EL (cell line): ENCODE data around the gene POMZP3.
"Not testable (repeated sequence)": the region's sequence is repeated elsewhere in the genome, so short reads cannot be mapped to it uniquely, and the experiment has no call there.

Experiments
- DNase-seq: peaks from one replicate; pipeline ENCODE4 v3.0.0-alpha.2; 2016

The POMZP3 gene

DNA sequence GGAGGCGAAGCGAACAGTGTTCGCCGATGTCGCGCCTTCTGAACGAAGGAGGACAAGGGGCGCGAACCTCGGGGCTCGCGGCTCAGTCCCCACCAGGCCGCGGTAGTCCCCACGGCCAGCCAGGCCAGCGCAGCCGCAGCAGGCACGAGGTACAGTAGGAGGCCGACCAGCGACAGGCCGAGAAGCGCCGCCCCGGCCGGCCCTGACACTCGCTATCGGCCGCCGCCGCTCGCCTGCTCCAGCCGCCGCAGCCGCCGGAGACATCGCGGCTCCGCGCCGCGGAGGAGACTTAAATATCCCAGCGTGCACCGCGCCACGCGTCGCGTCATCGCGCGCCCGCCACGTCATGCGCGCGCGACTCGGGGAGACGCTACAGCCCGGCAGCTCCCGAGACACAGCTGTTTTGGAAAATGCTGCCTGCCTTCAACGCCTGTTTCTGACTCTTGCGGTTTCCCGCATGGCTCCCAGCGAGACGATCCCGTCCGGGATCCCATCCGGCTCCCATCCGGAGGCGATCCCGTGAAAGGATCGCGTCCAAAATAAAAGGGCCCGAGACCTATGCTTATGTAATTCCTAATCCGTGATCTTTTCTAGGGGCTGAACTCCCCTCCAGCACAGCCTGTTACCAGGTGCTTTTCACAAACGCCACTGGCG lies at the start of gene POMZP3:
POMZP3 (minus strand) TSS at position 291 of the 654 bp plus-strand sequence. CDS start 1,215 bp downstream, outside the sequence.
- DNase-seq: peak; percentile 35

DNA sequence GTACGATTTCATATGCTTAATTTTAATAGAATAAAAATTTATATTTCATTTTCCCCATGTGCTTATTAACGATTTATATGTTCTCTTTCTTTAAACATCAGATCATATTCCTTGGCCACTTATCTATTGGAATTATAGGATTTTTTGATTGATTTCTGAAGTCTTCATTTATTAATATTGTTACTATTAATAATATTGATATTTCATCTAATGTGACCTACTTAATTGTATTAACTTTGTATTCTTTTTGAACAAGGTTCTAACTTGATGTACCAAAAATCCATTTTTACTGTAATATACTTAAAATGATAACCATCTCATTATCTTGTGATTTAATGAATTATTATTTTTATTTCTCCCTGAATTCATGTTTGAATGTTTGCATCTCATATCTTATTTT lies 48.7 kb upstream of the POMZP3 start:
- not testable (repeated sequence) for DNase-seq

DNA sequence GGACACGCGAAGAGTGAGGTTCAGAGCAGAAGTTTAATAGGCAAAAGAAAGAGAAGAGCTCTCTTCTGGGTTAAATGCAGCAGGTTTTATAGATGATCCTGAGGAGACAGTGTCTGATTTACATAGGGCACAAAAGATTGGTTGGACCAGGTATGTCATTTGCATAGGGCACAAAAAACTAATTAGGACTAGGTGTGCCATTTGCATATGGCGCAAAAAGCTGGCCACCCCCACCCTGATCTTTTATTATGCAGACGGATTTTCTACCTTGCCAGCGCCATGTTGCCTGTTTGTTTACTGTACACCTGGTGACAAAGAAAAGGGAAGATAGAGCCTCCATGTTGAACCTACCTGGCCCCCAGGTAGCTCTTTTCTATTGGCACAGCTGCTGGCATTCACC lies 46.3 kb upstream of the POMZP3 start:
- not testable (repeated sequence) for DNase-seq

DNA sequence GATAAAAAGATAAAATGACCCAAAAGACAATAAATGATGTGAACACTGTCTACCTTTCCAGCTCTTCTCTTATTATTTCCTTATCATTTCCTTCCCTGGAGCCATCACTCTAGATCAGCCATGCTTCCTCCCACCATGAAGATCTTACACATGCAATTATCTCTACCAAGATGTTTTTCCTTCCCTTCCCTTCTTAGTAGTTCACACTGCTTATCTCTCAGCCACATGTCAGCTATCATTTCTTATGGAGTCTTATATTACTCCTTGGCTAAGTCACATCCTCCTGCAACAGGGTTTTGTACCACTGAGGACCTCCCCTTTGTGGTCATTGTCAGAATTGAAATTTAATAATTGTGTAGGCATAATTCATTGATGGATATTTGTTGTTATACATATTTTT lies 32.1 kb upstream of the POMZP3 start:
- DNase-seq: not testable (repeated sequence)

DNA sequence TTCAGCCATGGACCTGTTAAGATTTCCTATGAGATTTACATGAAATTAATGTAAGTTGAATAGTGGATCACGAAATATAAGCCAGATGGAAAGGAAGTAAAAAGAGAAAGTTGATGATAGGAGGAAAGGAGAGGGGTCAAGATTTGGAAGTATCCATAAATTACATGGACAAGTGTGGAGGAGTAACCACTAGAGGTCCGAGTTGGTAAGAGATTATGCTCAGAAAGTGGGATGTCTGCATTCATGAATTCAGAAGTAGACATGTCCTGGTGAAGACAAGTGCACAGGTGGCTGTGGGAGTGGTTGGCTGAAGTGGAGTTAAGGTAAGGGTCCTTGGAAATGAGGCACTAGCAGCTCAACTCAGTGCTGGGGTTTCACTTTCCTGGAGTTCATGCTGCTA lies 29.3 kb upstream of the POMZP3 start:
- DNase-seq: not testable (repeated sequence)

DNA sequence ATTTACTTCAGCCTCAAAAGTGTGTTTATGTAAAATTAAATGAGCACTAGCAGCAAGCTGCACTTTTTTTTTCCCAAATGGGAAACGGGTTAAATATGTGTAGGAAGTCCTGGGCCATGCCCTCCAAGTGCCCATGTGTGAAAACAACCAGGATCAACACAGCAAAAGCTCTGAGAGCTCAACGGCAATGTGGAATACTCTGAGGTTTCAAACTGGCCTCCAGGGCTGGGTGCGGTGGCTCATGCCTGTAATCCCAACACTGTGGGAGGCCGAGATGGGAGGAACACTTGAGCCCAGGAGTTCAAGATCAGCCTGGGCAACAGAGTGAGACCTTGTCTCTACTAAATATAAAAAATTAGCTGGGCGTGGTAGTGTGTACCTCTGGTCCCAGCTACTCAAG lies 15.5 kb upstream of the POMZP3 start:
- not testable (repeated sequence) for DNase-seq

DNA sequence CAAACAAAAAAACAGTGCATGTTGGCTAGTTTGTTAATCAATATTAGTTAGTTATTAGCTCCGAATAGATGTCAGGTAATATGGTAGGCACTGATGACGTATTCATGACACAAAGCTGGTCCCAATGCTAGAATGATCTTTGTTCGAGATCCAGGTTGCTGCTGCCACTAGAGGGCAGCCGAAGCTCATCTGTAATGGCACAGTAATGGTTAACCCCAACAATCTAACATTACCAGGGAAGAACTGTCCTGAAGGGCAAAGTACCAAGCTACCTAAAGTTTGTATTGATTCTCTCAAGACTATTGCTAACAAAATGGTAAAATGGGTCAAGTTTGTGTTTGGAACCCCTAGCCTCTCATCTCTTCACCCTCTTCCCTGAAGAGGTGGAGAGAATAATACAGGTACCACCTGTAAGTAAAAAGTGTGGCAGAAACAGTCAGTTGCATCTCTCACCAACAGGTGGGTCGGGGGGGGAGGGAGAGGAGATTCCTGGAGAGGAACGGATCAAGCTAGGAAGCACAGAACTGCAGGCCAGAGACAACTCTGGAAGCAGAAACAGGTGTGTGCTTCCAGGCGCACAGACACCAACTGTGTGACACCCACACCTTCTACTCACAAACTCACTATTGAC lies 10.1 kb upstream of the POMZP3 start:
- not testable (repeated sequence) for DNase-seq

DNA sequence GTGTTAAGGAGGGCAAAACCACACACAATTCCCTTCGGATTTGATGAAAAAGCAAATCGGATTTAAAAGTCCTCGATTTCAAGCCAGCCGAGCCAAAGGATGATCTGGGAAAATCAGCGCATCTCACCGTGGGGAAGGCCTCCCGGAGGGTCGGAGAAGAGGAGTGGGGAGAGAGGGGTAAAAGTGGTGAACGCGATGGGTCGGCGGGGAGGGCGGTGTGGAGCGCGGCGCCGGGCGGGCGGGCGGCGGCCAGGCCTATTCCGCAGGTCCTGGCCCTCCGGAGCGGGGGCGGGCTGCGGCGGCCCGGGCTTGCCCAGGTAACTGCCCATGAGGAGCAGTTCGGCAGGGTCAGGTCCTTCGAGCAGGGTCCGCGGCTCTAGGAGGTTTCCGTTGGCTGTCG lies 498 bp downstream of the POMZP3 start:
- peak; percentile 6 for DNase-seq

DNA sequence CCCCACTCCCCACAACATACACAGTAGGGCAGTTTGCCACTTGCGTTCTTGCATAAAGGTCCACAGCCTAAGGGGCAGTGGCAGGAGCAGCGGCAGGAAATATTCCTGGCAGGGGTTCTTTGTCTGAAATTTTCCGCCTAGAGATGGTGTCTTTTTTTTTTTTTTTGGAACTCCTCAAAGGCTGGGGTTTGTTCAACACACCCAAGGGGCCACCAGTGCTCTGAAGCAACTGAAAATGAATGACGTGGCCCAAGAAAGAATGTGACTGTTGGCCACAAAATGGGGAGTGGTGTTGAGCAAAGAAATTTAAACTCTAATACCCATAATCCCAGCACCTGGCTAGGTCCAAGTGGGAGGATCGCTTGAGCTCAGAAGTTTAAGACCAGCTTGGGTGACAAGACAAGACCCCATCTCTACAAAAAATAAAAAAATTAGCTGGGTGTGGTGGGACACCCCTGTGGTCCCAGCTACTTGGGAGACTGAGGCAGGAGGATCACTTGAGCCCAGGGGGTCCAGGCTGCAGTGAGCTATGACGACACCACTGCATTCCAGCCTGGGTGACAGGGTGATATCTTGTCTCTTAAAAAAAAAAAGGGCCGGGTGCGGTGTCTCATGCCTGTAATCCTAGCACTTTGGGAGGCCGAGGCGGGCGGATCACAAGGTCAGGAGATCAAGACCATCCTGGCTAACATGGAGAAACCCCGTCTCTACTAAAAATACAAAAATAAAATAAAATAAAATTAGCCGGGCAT lies 7.5 kb downstream of the POMZP3 start:
- not testable (repeated sequence) for DNase-seq

DNA sequence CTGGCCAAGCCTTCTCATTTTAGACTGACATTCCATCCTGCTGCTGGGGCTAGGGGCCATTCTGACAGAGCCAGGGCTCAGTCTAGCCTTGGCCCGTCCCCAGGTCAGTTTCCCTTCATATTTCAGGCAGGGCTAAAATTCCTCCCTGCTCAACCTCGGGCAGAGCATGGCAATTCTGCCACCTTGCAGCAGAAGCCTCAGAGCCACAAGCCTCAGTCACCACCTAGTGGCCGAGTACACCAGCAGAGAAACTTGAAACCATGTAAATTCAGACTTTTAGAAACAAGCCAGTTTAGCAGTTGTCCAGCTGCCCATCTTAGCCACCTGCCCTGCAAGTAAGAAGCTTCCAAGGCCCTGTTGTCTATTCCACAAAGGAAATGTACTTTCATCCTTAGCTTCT lies 13.3 kb downstream of the POMZP3 start:
- DNase-seq: peak; percentile 70

DNA sequence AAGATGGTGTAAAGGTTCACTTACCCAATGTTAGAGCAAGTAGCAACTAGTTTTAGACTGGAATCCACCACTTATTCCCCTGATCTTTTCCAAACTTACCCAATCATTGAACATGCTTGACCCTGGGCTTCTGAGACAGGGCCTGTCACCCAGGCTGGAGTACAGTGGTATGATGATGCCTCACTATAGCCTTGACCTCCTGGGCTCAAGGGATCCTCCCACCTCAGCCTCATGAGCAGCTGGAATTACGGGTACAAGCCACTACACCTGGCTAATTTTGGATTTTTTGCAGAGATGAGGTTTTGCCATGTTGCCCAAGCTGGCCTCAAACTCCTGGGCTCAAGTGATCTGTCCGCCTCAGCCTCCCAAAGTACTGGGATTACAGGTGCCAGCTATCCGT lies 14.8 kb downstream of the POMZP3 start:
- not testable (repeated sequence) for DNase-seq

DNA sequence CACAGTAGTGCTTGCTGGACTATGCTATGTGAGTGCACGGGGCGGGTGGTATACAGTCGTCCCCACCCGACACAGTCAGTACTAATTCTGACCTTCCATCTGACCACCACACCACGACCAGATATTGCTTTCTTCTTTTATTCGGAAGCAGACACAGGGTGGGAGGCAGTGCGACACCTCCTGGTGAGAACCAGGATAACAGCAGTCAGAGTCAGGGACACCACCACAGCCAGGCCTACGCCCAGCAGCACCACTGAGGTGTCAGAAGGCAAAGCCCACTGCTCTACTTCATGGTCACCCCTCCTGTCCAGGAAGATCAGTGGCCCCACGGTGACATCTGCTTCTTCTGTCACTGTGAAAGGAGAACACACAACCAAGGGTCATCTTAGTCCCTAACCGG lies 17.2 kb downstream of the POMZP3 start:
- not testable (repeated sequence) for DNase-seq

DNA sequence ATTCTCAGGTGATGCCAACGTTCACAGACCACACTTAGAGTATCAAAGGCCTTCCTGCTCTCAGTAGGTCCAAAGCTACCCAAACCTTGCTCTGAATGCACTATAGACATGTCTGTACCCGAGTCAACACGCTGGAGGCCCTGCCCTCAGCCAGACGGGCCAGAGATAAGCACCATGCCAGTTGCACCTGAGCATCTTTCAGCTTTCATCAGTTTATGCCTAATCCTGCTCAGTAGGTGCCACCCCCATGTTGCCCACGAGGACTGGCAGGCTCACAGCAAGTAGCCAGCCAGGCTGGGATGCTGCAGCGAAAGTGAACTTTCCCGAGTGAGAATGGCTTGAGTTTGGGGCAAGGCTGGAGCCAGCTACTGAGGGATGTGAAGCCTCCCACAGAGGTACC lies 18.6 kb downstream of the POMZP3 start:
- not testable (repeated sequence) for DNase-seq

DNA sequence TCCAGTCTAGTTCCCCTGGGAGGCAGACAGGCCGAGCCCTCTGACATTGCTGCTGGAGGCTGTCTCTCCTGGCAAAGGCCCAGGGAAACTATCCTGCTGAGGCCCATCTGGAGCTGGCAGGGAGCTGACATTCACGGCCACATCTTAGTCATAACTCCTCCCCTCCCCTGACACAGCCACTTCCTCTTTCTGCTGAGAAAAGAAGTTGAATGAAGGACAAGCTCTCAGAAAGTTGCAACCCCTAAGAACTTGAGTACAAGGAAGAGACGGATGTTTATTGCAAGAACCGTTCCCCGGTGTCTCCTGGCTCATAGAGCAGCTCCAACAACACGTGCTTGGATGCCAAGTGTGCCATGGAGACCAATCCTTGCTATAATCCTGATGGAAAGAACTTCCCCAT lies 21.1 kb downstream of the POMZP3 start:
- peak; percentile 81 for DNase-seq

DNA sequence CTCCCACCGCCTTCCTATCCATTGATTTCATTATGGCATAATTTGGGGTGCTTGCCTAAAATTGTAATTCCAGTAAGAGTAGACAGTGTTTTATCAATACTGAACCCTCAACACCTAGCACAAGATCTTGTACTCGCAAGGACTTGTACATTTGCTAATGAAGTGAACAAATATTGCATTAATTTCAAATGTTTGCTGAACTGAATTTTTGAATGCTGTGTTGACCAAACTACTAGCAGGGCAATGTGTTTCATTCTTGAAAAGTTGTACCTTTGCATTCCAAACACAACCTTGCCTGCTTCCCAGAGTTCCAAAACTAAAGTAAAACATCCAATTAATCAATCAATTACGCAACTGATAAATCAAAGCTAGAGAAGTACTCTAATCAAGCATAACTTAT lies 26.4 kb downstream of the POMZP3 start:
- not testable (repeated sequence) for DNase-seq

DNA sequence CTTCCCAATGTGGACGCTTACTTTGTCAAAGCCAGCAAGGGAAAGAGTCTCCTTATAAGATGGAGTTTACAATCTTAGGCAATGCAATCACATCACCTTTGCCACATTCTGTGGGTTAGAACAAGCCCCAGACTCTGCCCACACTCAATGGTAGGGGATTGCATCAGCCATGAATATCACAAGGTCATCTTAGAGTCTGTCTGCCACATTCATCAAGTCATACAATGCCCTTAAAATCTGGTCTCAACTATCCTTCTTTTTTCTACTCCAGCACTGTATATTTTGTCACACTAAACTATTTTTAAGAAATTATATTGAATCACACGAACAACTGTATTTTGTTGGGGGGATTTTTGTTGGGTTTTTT lies 27.0 kb downstream of the POMZP3 start:
- DNase-seq: not testable (repeated sequence)

DNA sequence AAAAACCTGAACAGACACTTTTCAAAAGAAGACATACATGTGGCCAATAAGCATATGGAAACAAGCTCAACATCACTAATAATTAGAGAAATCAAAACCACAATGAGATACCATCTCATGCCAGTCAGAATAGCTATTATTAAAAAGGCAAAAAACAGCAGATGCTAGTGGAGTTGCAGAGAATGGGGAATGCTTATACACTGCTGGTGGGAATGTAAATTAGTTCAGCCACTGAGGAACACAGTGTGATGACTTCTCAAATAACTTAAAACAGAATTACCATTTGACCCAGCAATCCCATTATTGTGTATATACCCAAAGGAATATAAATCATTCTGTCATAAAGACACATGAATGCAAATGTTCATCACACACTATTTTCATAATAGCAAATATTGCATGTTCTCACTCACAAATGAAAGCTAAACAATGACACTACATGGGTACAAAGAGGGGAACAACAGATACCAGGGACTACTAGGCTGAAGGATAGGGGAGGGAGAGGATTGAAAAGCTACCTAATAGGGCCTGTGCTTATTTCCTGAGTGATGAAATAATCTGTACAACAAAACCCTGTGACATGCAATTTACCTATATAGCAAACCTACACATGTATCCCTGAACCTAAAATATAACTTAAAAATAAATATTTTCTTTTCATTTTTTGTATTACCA lies 28.4 kb downstream of the POMZP3 start:
- DNase-seq: not testable (repeated sequence)

DNA sequence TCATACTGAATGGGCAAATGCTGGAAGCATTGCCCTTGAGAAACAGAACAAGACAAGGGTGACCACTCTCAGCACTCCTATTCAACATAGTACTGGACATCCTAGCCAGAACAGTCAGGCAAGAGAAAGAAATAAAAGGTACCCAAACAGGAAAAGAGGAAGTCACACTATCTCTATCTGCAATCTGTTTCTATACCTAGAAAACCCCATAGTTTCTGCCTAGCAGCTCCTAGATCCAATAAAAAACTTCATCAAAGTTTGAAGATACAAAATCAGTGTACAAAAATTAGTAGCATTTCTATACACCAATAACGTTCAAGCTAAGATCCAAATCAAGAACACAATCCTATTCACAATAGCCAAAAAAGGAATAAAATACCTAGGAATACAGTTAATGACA lies 29.8 kb downstream of the POMZP3 start:
- not testable (repeated sequence) for DNase-seq

DNA sequence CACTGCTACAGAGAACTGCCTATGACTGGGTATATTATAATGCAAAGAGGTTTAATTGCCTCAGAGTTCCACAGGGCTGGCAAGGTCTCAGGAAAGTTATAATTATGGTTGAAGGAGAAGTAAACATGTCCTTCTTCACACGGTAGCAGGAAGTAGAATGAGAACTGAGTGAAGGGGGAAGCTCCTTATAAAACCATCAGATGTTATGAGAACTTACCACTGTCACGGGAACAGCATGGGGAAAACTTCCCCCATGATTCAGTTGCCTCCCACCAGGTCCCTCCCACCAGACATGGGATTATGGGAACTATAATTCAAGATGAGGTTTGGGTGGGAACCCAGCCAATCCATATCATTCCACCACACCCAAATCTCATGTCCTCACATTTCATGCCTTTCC lies 34.4 kb downstream of the POMZP3 start:
- not testable (repeated sequence) for DNase-seq

DNA sequence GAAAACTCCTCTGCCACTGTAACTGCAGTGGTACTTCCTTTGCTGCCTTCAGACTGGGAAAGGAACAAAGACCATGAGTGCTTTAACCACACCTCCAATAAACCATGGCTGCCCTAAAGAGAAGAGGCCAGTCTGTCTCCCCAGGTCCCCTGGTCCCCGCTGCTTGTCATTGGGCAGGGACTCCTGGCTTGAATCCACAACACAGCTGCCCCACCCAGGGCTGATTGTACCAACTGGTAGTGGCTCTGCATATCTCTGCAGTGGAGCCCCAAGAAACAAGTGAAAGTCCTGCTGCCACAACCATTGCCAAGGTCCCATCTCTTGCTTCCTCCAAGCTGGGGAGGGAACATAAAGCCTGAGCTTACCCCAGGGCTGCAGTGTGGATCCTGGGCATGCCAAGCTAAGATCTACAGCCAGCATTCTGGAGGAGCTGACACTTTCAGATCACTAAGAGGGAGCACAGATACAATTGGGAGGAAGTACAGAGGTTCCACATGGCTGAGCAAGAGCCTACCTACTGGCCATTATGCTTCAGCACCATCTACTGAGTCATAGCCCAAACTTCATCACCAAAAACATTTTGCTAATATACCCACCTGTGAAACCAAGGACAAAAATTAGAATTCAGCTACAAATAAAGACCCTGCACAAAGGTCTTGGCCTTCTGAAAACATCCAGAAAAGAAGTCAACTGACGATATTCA lies 35.3 kb downstream of the POMZP3 start:
- DNase-seq: not testable (repeated sequence)

DNA sequence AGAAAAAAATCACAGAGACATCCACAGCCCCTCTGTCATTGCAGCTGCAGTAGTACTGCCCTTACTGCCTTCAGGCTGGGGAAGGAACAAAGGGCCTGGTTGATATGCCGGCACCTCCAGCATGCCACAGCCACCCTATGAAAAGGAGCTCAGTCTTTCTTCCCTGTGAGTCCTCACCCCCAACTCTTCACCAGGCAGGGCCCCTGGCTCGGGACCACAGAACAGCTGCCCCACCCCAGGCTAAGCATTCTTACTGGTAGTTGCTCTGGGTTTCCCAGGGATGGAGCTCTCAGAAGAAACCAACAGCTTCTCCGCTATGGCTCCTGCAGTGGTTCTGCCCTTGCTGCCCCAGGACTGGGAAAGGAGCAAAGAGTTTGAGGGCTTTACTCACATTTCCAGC lies 36.0 kb downstream of the POMZP3 start:
- not testable (repeated sequence) for DNase-seq

DNA sequence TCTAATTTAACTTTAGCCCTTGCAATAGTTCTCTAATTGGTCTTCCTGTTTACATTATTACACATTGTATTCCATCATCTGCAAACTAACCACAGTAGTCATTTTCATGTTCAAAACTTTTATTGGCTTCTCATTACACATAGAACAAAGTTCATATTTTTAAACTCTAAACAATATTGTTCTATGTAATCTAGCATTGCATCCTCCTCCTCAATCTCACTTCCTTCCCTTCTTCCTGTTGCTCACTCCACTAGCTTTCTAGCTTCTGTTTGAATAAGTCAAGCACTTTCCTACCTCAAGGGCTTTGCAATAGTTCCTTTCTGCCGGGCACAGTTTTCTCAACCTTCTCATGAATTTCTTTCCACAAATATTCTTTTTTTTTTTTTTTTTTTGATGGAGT lies 38.5 kb downstream of the POMZP3 start:
- DNase-seq: not testable (repeated sequence)
